GM12878 (cell line): ENCODE results near the gene KPNA3. TPM values are rescaled to one million over a fixed set of nuclear protein-coding genes. Genes with fewer than 3 reads are reported as not detected.

Experiments used
- ATAC-seq: fragments of 200-7000 bp; cut with Tn5 transposase; 3 replicates; pipeline ENCODE4 v1.9.1; 2020; ENCODE audit warnings: mild to moderate bottlenecking, moderate library complexity
- BruUV-seq: library from RNA; stranded (reverse); fragments of 400-500 nt; replicated peaks from 2 replicates; lab custom pipeline; 2021; lab: Mats Ljungman, UMichigan
- CTCF ChIA-PET: fragments of 300-600 bp; sonication (Branson Sonifier 250); formaldehyde crosslinking; extraction: SDS; loops from one replicate; lab custom pipeline; 2021; ENCODE audit warnings: inconsistent platforms; lab: Yijun Ruan, JAX
- POLR2A ChIA-PET: fragments of 350-600 bp; formaldehyde crosslinking; extraction: SDS; loops from one replicate; lab custom pipeline; 2021; ENCODE audit warnings: inconsistent platforms; lab: Charles Lee
- RAD21 ChIA-PET: fragments of 300-600 bp; sonication (Branson Sonifier 250); formaldehyde crosslinking; loops from one replicate; lab custom pipeline; 2023; ENCODE audit warnings: antibody characterized with exemption; ENCODE audit not compliant: unreplicated experiment; lab: Charles Lee
- SMC1A ChIA-PET: fragments of 300-600 bp; sonication (Branson Sonifier 250); formaldehyde crosslinking; loops from one replicate; lab custom pipeline; 2023; ENCODE audit not compliant: unreplicated experiment, uncharacterized antibody; lab: Charles Lee
- DNase-seq: peaks from one replicate; pipeline ENCODE4 v3.0.0-alpha.2; 2011; ENCODE audit warnings: low read depth, low spot score
- FAIRE-seq: peaks from 3 replicates; lab custom pipeline; 2011; peaks lifted over from hg19 to GRCh38; lab: Jason Lieb, UNC
- H2AFZ ChIP-seq: 2 replicates; pipeline ENCODE4 v1.6.0; 2011; ENCODE audit warnings: low read depth, low read length, control low read depth; ENCODE audit not compliant: control insufficient read depth
- H3K27ac ChIP-seq: 2 replicates; pipeline ENCODE4 v1.5.1; 2011; ENCODE audit warnings: control low read depth; ENCODE audit not compliant: control insufficient read depth, insufficient read depth
- H3K27me3 ChIP-seq, 2 experiments: replicated peaks in 1 of 2; 2 replicates each; pipeline versions ENCODE4 v1.6.0 to v1.6.1; 2011; ENCODE audit warnings: low read length in 1 of 2; ENCODE audit not compliant: control insufficient read depth in 2 of 2, insufficient read depth in 2 of 2
- H3K36me3 ChIP-seq, 2 experiments: 2 replicates each; pipeline ENCODE4 v1.5.1; 2011; ENCODE audit warnings: low read length in 1 of 2; ENCODE audit not compliant: control insufficient read depth in 2 of 2, insufficient read depth in 2 of 2
- H3K4me1 ChIP-seq: 2 replicates; pipeline ENCODE4 v1.6.1; 2011; ENCODE audit warnings: mild to moderate bottlenecking, low read length, moderate library complexity, mixed read lengths; ENCODE audit not compliant: control insufficient read depth, insufficient read depth
- H3K4me2 ChIP-seq: 2 replicates; pipeline ENCODE4 v1.6.0; 2011; ENCODE audit warnings: control low read depth; ENCODE audit not compliant: control insufficient read depth, insufficient read depth
- H3K4me3 ChIP-seq: fragments of 200-600 bp; sonication (generic); 2 replicates; pipeline ENCODE4 v1.5.1; 2016
- H3K79me2 ChIP-seq: 2 replicates; pipeline ENCODE4 v1.6.0; 2011; ENCODE audit warnings: low read length; ENCODE audit not compliant: control insufficient read depth, insufficient read depth
- H3K9ac ChIP-seq: 2 replicates; pipeline ENCODE4 v1.8.0; 2011; ENCODE audit warnings: low read length, control low read depth, mixed read lengths; ENCODE audit not compliant: control insufficient read depth, insufficient read depth
- H3K9me3 ChIP-seq: replicated peaks from 3 replicates; pipeline ENCODE4 v1.5.1; 2011; ENCODE audit warnings: mild to moderate bottlenecking, low read length; ENCODE audit not compliant: control insufficient read depth, insufficient read depth
- H4K20me1 ChIP-seq: 2 replicates; pipeline ENCODE4 v1.6.0; 2011; ENCODE audit not compliant: control insufficient read depth, insufficient read depth
- ATF3 ChIP-seq: IDR thresholded peaks from 2 replicates; pipeline ENCODE4 v1.6.1; 2011; ENCODE audit warnings: low read depth, mild to moderate bottlenecking, low read length, moderate library complexity, borderline replicate concordance; ENCODE audit errors: extremely low read depth
- BCL3 ChIP-seq: IDR thresholded peaks from 2 replicates; pipeline ENCODE4 v1.6.1; 2011; ENCODE audit warnings: borderline replicate concordance, low read depth, mild to moderate bottlenecking, moderate library complexity, low read length; ENCODE audit not compliant: insufficient read depth, poor library complexity, severe bottlenecking
- CEBPB ChIP-seq, 2 experiments: fragments of 150-350 bp in 1 of 2; IDR thresholded peaks; 2 replicates each; pipeline ENCODE4 v1.6.1; 2012 to 2014; ENCODE audit warnings: low read depth in 2 of 2, low read length in 2 of 2, borderline replicate concordance in 1 of 2, inconsistent platforms in 1 of 2
- CHD4 ChIP-seq: fragments of 200-600 bp; sonication (generic); IDR thresholded peaks from 2 replicates; pipeline ENCODE4 v1.6.1; 2016; ENCODE audit warnings: mild to moderate bottlenecking
- EED ChIP-seq: sonication (generic); IDR thresholded peaks from 2 replicates; pipeline ENCODE4 v1.6.1; 2016; ENCODE audit warnings: antibody characterized with exemption, low read depth
- MAX ChIP-seq: IDR thresholded peaks from 2 replicates; pipeline ENCODE4 v1.6.1; 2012; ENCODE audit warnings: low read depth, low read length, improper control_type of control experiment
- MEF2A ChIP-seq: IDR thresholded peaks from 2 replicates; pipeline ENCODE4 v1.6.1; 2011; ENCODE audit warnings: low read depth, mild to moderate bottlenecking, low read length, moderate library complexity; ENCODE audit not compliant: insufficient read depth
- NRF1 ChIP-seq: conservative IDR thresholded peaks from 2 replicates; pipeline ENCODE4 v1.6.1; 2011; ENCODE audit warnings: mild to moderate bottlenecking, low read depth, low read length, improper control_type of control experiment
- REST ChIP-seq: IDR thresholded peaks from 2 replicates; pipeline ENCODE4 v1.6.1; 2012; ENCODE audit warnings: mild to moderate bottlenecking, low read depth, low read length
- SMAD5 ChIP-seq: IDR thresholded peaks from 2 replicates; pipeline ENCODE4 v1.6.1; 2016; ENCODE audit warnings: antibody characterized with exemption, low read depth
- ZBTB11 ChIP-seq: fragments of 450-650 bp; formaldehyde crosslinking; IDR thresholded peaks from 2 replicates; pipeline ENCODE4 v1.5.0; 2022; ENCODE audit warnings: mild to moderate bottlenecking, missing genetic modification characterization
- WGBS: methylation state at CpG from one replicate; pipeline ENCODE4 v1.1.6; 2016; ENCODE audit warnings: low lambda C conversion rate; ENCODE audit not compliant: insufficient replicate concordance, insufficient coverage; ENCODE audit errors: missing lambda C conversion rate; 5-methylcytosine and 5-hydroxymethylcytosine counted together
- in situ Hi-C: fragments of 300-500 bp; cut with MboI; formaldehyde crosslinking; loops from 9 replicates; pipeline ENCODE4 v1.14.3; 2018; ENCODE audit warnings: mixed read lengths
- intact Hi-C: fragments of 100-400 bp; cut with micrococcal nuclease; formaldehyde crosslinking; loops from one replicate; pipeline ENCODE4 v1.14.2; 2022; ENCODE audit not compliant: unreplicated experiment
- polyA plus RNA-seq, 11 experiments: library from polyadenylated mRNA; depleted of rRNA in 4 of 11; unstranded in 6 of 11; stranded (reverse) in 5 of 11; fragments of >200 nt; fragmentation: Nextera tagmentation in 4 of 11; fragmentation: Illumina TruSeq in 1 of 11; extraction: Ambion mirVana in 4 of 11; extraction: Trizol in 1 of 11; gene quantifications; 1 replicate in 1 of 11; 2 replicates in 10 of 11; pipeline versions ENCODE4 v1.2.1 to v1.2.3, GENCODE V29; 2011 to 2016; ENCODE audit warnings: inconsistent platforms in 2 of 11, missing spikeins in 2 of 11, low read depth in 1 of 11
- total RNA-seq, 4 experiments: library from RNA; depleted of rRNA in 3 of 4; stranded (reverse); fragments of >200 nt in 3 of 4; fragmentation: Illumina TruSeq in 1 of 4; extraction: Trizol in 1 of 4; gene quantifications; 2 replicates each; pipeline versions ENCODE4 v1.2.1 to v1.2.3, GENCODE V29; 2013 to 2021

KPNA3 gene
- total and polyA plus RNA-seq, 10 of the 15 experiments (the other 5 are each of a cell fraction or from before 2014, with no cell fraction given): 23.3 to 50.5 (median 31.1) TPM

- TF ChIP-seq MAX (no peak), SMAD5 (no peak), ZBTB11 (CRISPR knock-in tag) (no peak)
- TF ChIP-seq, all 136 proteins: peak for 0
Observed at GRCh38 chr13:49756263-49756662, 36.2 kb downstream of the KPNA3 start (continued).

- FAIRE-seq: no peak
- TF ChIP-seq MEF2A (no peak), CEBPB (IDR thresholded peaks at IDR 0.05; ENCODE audit: borderline replicate concordance in 1 of 2, low read depth in 2 of 2, low read length in 2 of 2) (no peak), CHD4 (no peak), BCL3 (no peak), NRF1 (no peak), REST (no peak), EED (no peak), ATF3 (no peak)
Observed at GRCh38 chr13:49754146-49754545, 38.3 kb downstream of the KPNA3 start.

More at GRCh38 chr13:49754146-49754545, 38.3 kb downstream of the KPNA3 start:
- BruUV-seq: no TSS peak
- intact Hi-C loops: no loop called here
- peaks cover 44% of the 10 kb centered on the region for H3K79me2 ChIP-seq
- CTCF ChIA-PET: interaction anchor here (1.1 to 1.4 kb wide), 4 partner anchors 10 to 32 kb away, joined by 3 read pairs; no protein-coding TSS in a partner anchor
- POLR2A ChIA-PET: interaction anchor here (0.6 to 1.1 kb wide), 2 partner anchors 15 to 39 kb away, joined by 3 read pairs; partner anchors contain the start of gene KPNA3
- in situ Hi-C loops: no loop called here
- 57% methylated on average over 4 of the region's 4 CpGs for WGBS
- no peaks in the 10 kb centered on the region for H3K4me1 ChIP-seq
- DNase-seq: no peak
- ATAC-seq: peak; percentile 29; the same call in 1 of the 3 replicates
- H4K20me1 ChIP-seq: no peaks in the 10 kb centered on the region
- H3K9me3 ChIP-seq: no peaks in the 10 kb centered on the region; the same call in 1 of the 3 replicates
- RAD21 ChIA-PET: interaction anchor here (2.1 kb wide), 1 partner anchor 39 kb away, joined by 5 read pairs; the partner anchor contains the start of gene KPNA3
- SMC1A ChIA-PET: interaction anchor here (0.7 kb wide), 1 partner anchor 38 kb away, joined by 3 read pairs; the partner anchor contains the start of gene KPNA3
- H3K36me3 ChIP-seq: no peaks in the 10 kb centered on the region
- H3K4me3 ChIP-seq: no peak overlapping the region
- no peaks in the 10 kb centered on the region for H3K27me3 ChIP-seq
- H3K27ac ChIP-seq: no peak overlapping the region
- H3K4me2 ChIP-seq: no peak overlapping the region
- H3K9ac ChIP-seq: no peak overlapping the region
- H2AFZ ChIP-seq: no peak overlapping the region
